ENCODE data around the gene TNIP2. TPM values are rescaled to one million over a fixed set of nuclear protein-coding genes. Genes with fewer than 3 reads are reported as not detected.

The TNIP2 gene
- total and polyA plus RNA-seq, 3 donors from 2014 or later = 35.1 to 108 (median 99.7) TPM

Other genes starting within 250 kb of the TNIP2 start
- gene FAM193A, start 219.7 kb downstream of the TNIP2 start, total RNA-seq = 10 to 100 TPM; 78.7 to 92.4 TPM
- 50.4 TPM for gene FAM193A, start 219.7 kb downstream of the TNIP2 start, polyA plus RNA-seq (ENCODE audit: insufficient read depth, low read depth, low replicate concordance)
- gene SH3BP2, start 36.7 kb upstream of the TNIP2 start, total RNA-seq = 10 to 100 TPM; 45.0 to 47.3 TPM
- gene SH3BP2, start 36.7 kb upstream of the TNIP2 start, polyA plus RNA-seq (ENCODE audit: insufficient read depth, low read depth, low replicate concordance) = 26.6 TPM
- 100 to 1,000 TPM; 318 to 355 TPM for gene ADD1, start 87.5 kb upstream of the TNIP2 start, total RNA-seq
- gene ADD1, start 87.5 kb upstream of the TNIP2 start, polyA plus RNA-seq (ENCODE audit: insufficient read depth, low read depth, low replicate concordance) = 233 TPM
- gene NOP14, start 207.1 kb upstream of the TNIP2 start, total RNA-seq = 10 to 100 TPM; 17.4 to 25.4 TPM
- gene NOP14, start 207.1 kb upstream of the TNIP2 start, polyA plus RNA-seq (ENCODE audit: insufficient read depth, low read depth, low replicate concordance) = 15.0 TPM
- gene GRK4, start 207.2 kb upstream of the TNIP2 start, total RNA-seq = 10 to 100 TPM; 33.8 to 73.0 TPM
- gene GRK4, start 207.2 kb upstream of the TNIP2 start, polyA plus RNA-seq (ENCODE audit: insufficient read depth, low read depth, low replicate concordance) = 106 TPM